GM12878 (cell line): ENCODE results near the gene MAML2. TPM values are rescaled to one million over a fixed set of nuclear protein-coding genes. Genes with fewer than 3 reads are reported as not detected.

ENCODE experiments used
- ATAC-seq: fragments of 200-7000 bp; cut with Tn5 transposase; 3 replicates; pipeline ENCODE4 v1.9.1; 2020; ENCODE audit warnings: mild to moderate bottlenecking, moderate library complexity
- BruUV-seq: library from RNA; stranded (reverse); fragments of 400-500 nt; replicated peaks from 2 replicates; lab custom pipeline; 2021; lab: Mats Ljungman, UMichigan
- CTCF ChIA-PET: fragments of 300-600 bp; sonication (Branson Sonifier 250); formaldehyde crosslinking; extraction: SDS; loops from one replicate; lab custom pipeline; 2021; ENCODE audit warnings: inconsistent platforms; lab: Yijun Ruan, JAX
- POLR2A ChIA-PET: fragments of 350-600 bp; formaldehyde crosslinking; extraction: SDS; loops from one replicate; lab custom pipeline; 2021; ENCODE audit warnings: inconsistent platforms; lab: Charles Lee
- RAD21 ChIA-PET: fragments of 300-600 bp; sonication (Branson Sonifier 250); formaldehyde crosslinking; loops from one replicate; lab custom pipeline; 2023; ENCODE audit warnings: antibody characterized with exemption; ENCODE audit not compliant: unreplicated experiment; lab: Charles Lee
- SMC1A ChIA-PET: fragments of 300-600 bp; sonication (Branson Sonifier 250); formaldehyde crosslinking; loops from one replicate; lab custom pipeline; 2023; ENCODE audit not compliant: unreplicated experiment, uncharacterized antibody; lab: Charles Lee
- DNase-seq: peaks from one replicate; pipeline ENCODE4 v3.0.0-alpha.2; 2011; ENCODE audit warnings: low read depth, low spot score
- FAIRE-seq: peaks from 3 replicates; lab custom pipeline; 2011; peaks lifted over from hg19 to GRCh38; lab: Jason Lieb, UNC
- H2AFZ ChIP-seq: 2 replicates; pipeline ENCODE4 v1.6.0; 2011; ENCODE audit warnings: low read depth, low read length, control low read depth; ENCODE audit not compliant: control insufficient read depth
- H3K27ac ChIP-seq: 2 replicates; pipeline ENCODE4 v1.5.1; 2011; ENCODE audit warnings: control low read depth; ENCODE audit not compliant: control insufficient read depth, insufficient read depth
- H3K27me3 ChIP-seq, 2 experiments: replicated peaks in 1 of 2; 2 replicates each; pipeline versions ENCODE4 v1.6.0 to v1.6.1; 2011; ENCODE audit warnings: low read length in 1 of 2; ENCODE audit not compliant: control insufficient read depth in 2 of 2, insufficient read depth in 2 of 2
- H3K36me3 ChIP-seq, 2 experiments: 2 replicates each; pipeline ENCODE4 v1.5.1; 2011; ENCODE audit warnings: low read length in 1 of 2; ENCODE audit not compliant: control insufficient read depth in 2 of 2, insufficient read depth in 2 of 2
- H3K4me1 ChIP-seq: 2 replicates; pipeline ENCODE4 v1.6.1; 2011; ENCODE audit warnings: mild to moderate bottlenecking, low read length, moderate library complexity, mixed read lengths; ENCODE audit not compliant: control insufficient read depth, insufficient read depth
- H3K4me2 ChIP-seq: 2 replicates; pipeline ENCODE4 v1.6.0; 2011; ENCODE audit warnings: control low read depth; ENCODE audit not compliant: control insufficient read depth, insufficient read depth
- H3K4me3 ChIP-seq: fragments of 200-600 bp; sonication (generic); 2 replicates; pipeline ENCODE4 v1.5.1; 2016
- H3K79me2 ChIP-seq: 2 replicates; pipeline ENCODE4 v1.6.0; 2011; ENCODE audit warnings: low read length; ENCODE audit not compliant: control insufficient read depth, insufficient read depth
- H3K9ac ChIP-seq: 2 replicates; pipeline ENCODE4 v1.8.0; 2011; ENCODE audit warnings: low read length, control low read depth, mixed read lengths; ENCODE audit not compliant: control insufficient read depth, insufficient read depth
- H3K9me3 ChIP-seq: replicated peaks from 3 replicates; pipeline ENCODE4 v1.5.1; 2011; ENCODE audit warnings: mild to moderate bottlenecking, low read length; ENCODE audit not compliant: control insufficient read depth, insufficient read depth
- H4K20me1 ChIP-seq: 2 replicates; pipeline ENCODE4 v1.6.0; 2011; ENCODE audit not compliant: control insufficient read depth, insufficient read depth
- ATF2 ChIP-seq: IDR thresholded peaks from 2 replicates; pipeline ENCODE4 v1.6.1; 2012; ENCODE audit warnings: low read length, inconsistent platforms
- BHLHE40 ChIP-seq, 2 experiments: fragments of 450-650 bp in 1 of 2; IDR thresholded peaks; 2 replicates each; pipeline ENCODE4 v1.6.1; 2011 to 2017; ENCODE audit warnings: low read depth in 2 of 2, borderline replicate concordance in 1 of 2, improper control_type of control experiment in 1 of 2, low read length in 1 of 2, mild to moderate bottlenecking in 1 of 2
- BMI1 ChIP-seq: fragments of 450-650 bp; IDR thresholded peaks from 2 replicates; pipeline ENCODE4 v1.6.1; 2016; ENCODE audit warnings: mild to moderate bottlenecking, moderate library complexity, borderline replicate concordance
- BRCA1 ChIP-seq: IDR thresholded peaks from 2 replicates; pipeline ENCODE4 v1.6.1; 2011; ENCODE audit warnings: low read depth, low read length, improper control_type of control experiment
- CBX3 ChIP-seq: fragments of 200-600 bp; sonication (generic); IDR thresholded peaks from 2 replicates; pipeline ENCODE4 v1.6.1; 2016; ENCODE audit warnings: low read depth, borderline replicate concordance
- DPF2 ChIP-seq: fragments of 450-650 bp; IDR thresholded peaks from 2 replicates; pipeline ENCODE4 v1.6.1; 2017; ENCODE audit warnings: mild to moderate bottlenecking
- ELK1 ChIP-seq: IDR thresholded peaks from 2 replicates; pipeline ENCODE4 v1.6.1; 2012; ENCODE audit warnings: low read depth, low read length, improper control_type of control experiment
- ESRRA ChIP-seq: IDR thresholded peaks from 2 replicates; pipeline ENCODE4 v1.6.1; 2012; ENCODE audit warnings: mild to moderate bottlenecking, low read length, improper control_type of control experiment
- HDAC6 ChIP-seq: fragments of 200-600 bp; sonication (generic); IDR thresholded peaks from one replicate; pipeline ENCODE4 v1.8.0; 2017; ENCODE audit warnings: antibody characterized with exemption; ENCODE audit not compliant: unreplicated experiment
- KDM1A ChIP-seq: fragments of 200-600 bp; sonication (generic); IDR thresholded peaks from 2 replicates; pipeline ENCODE4 v1.6.1; 2016; ENCODE audit warnings: borderline replicate concordance
- NFXL1 ChIP-seq: fragments of 450-650 bp; IDR thresholded peaks from 2 replicates; pipeline ENCODE4 v1.6.1; 2017; ENCODE audit warnings: antibody characterized with exemption, mild to moderate bottlenecking, borderline replicate concordance
- POLR2A ChIP-seq: IDR thresholded peaks from 2 replicates; pipeline ENCODE4 v1.6.1; 2011; ENCODE audit warnings: low read depth, mild to moderate bottlenecking, low read length
- RELB ChIP-seq: fragments of 450-650 bp; IDR thresholded peaks from 2 replicates; pipeline ENCODE4 v1.6.1; 2017; ENCODE audit warnings: low read depth, mild to moderate bottlenecking, moderate library complexity
- SMAD5 ChIP-seq: IDR thresholded peaks from 2 replicates; pipeline ENCODE4 v1.6.1; 2016; ENCODE audit warnings: antibody characterized with exemption, low read depth
- SMC3 ChIP-seq: IDR thresholded peaks from 2 replicates; pipeline ENCODE4 v1.6.1; 2011; ENCODE audit warnings: low read length, improper control_type of control experiment, borderline replicate concordance
- SPI1 ChIP-seq: IDR thresholded peaks from 2 replicates; pipeline ENCODE4 v1.6.1; 2011; ENCODE audit warnings: low read depth, mild to moderate bottlenecking, low read length, moderate library complexity, borderline replicate concordance; ENCODE audit not compliant: insufficient read depth
- WRNIP1 ChIP-seq: IDR thresholded peaks from 2 replicates; pipeline ENCODE4 v1.6.1; 2011; ENCODE audit warnings: low read depth, low read length, improper control_type of control experiment, borderline replicate concordance
- WGBS: methylation state at CpG from one replicate; pipeline ENCODE4 v1.1.6; 2016; ENCODE audit warnings: low lambda C conversion rate; ENCODE audit not compliant: insufficient replicate concordance, insufficient coverage; ENCODE audit errors: missing lambda C conversion rate; 5-methylcytosine and 5-hydroxymethylcytosine counted together
- in situ Hi-C: fragments of 300-500 bp; cut with MboI; formaldehyde crosslinking; loops from 9 replicates; pipeline ENCODE4 v1.14.3; 2018; ENCODE audit warnings: mixed read lengths
- intact Hi-C: fragments of 100-400 bp; cut with micrococcal nuclease; formaldehyde crosslinking; loops from one replicate; pipeline ENCODE4 v1.14.2; 2022; ENCODE audit not compliant: unreplicated experiment
- polyA plus RNA-seq, 11 experiments: library from polyadenylated mRNA; depleted of rRNA in 4 of 11; unstranded in 6 of 11; stranded (reverse) in 5 of 11; fragments of >200 nt; fragmentation: Nextera tagmentation in 4 of 11; fragmentation: Illumina TruSeq in 1 of 11; extraction: Ambion mirVana in 4 of 11; extraction: Trizol in 1 of 11; gene quantifications; 1 replicate in 1 of 11; 2 replicates in 10 of 11; pipeline versions ENCODE4 v1.2.1 to v1.2.3, GENCODE V29; 2011 to 2016; ENCODE audit warnings: inconsistent platforms in 2 of 11, missing spikeins in 2 of 11, low read depth in 1 of 11
- total RNA-seq, 4 experiments: library from RNA; depleted of rRNA in 3 of 4; stranded (reverse); fragments of >200 nt in 3 of 4; fragmentation: Illumina TruSeq in 1 of 4; extraction: Trizol in 1 of 4; gene quantifications; 2 replicates each; pipeline versions ENCODE4 v1.2.1 to v1.2.3, GENCODE V29; 2013 to 2021

The MAML2 gene
- total and polyA plus RNA-seq, 10 of the 15 experiments (the other 5 are each of a cell fraction or from before 2014, with no cell fraction given): 2.5 to 15.1 (median 12.0) TPM

- FAIRE-seq: no peak
- ChIA-PET CTCF (interaction anchor here (1.6 kb wide), 1 partner anchor 170 kb away, joined by 3 read pairs; no protein-coding TSS in a partner anchor), RAD21 (interaction anchor here (2.5 to 4.6 kb wide), 2 partner anchors 194 to 268 kb away, joined by 8 to 59 read pairs; partner anchors contain the start of gene MAML2), POLR2A (no interaction called here), SMC1A (interaction anchor here (2.6 kb wide), 1 partner anchor 17 kb away, joined by 15 read pairs; no protein-coding TSS in a partner anchor)
- no peak for TF ChIP-seq NFXL1
- no peak for TF ChIP-seq POLR2A
- no peak for TF ChIP-seq BRCA1
- TF ChIP-seq BHLHE40 (IDR thresholded peaks at IDR 0.05; ENCODE audit: borderline replicate concordance in 1 of 2, low read depth in 2 of 2, low read length in 1 of 2): no peak
- no peak for TF ChIP-seq BMI1
- TF ChIP-seq CBX3: no peak
- no peak for TF ChIP-seq DPF2
- TF ChIP-seq KDM1A: no peak
- no peak for TF ChIP-seq SMC3
- no peak for TF ChIP-seq RELB
- TF ChIP-seq ATF2: no peak
- TF ChIP-seq SMAD5: no peak
- TF ChIP-seq SPI1: no peak
- no peak for TF ChIP-seq HDAC6
- TF ChIP-seq ELK1: no peak
- no peak for TF ChIP-seq ESRRA
- TF ChIP-seq WRNIP1: no peak
- no peaks in the 10 kb centered on the region for H3K27me3 ChIP-seq
- no peak overlapping the region for H3K4me3 ChIP-seq
- no TSS peak for BruUV-seq
- H3K9ac ChIP-seq: no peak overlapping the region
- 86% methylated on average over 6 of the region's 6 CpGs for WGBS
- ATAC-seq: no peak
- H3K27ac ChIP-seq: no peak overlapping the region
- intact Hi-C loops (no loop called here), in situ Hi-C loops (no loop called here)
- H4K20me1 ChIP-seq: no peaks in the 10 kb centered on the region
- H3K36me3 ChIP-seq: peaks cover 3% of the 10 kb centered on the region in 2 experiments; a peak in 2 of 4 replicates
- no peaks in the 10 kb centered on the region for H3K9me3 ChIP-seq
- no peak for DNase-seq
- no peaks in the 10 kb centered on the region; the same call in 1 of the 2 replicates for H3K79me2 ChIP-seq
- peaks cover 27% of the 10 kb centered on the region for H3K4me1 ChIP-seq
- H3K4me2 ChIP-seq: no peak overlapping the region
- no peak overlapping the region for H2AFZ ChIP-seq
Observed at GRCh38 chr11:96073536-96073935, 269.5 kb downstream of the MAML2 start.
